AG10803 (cell line): ENCODE measurements around the gene HOXA7.
A peak's percentile ranks its signal among the peaks of the same experiment; 100 is the strongest.

ENCODE experiments used
- DNase-seq: peaks from one replicate; pipeline ENCODE4 v3.0.0; 2010; ENCODE audit warnings: low read depth
- H3K4me3 ChIP-seq: 2 replicates; pipeline ENCODE4 v1.5.1; 2011; ENCODE audit warnings: mild to moderate bottlenecking, low read length, control low read depth
- CTCF ChIP-seq: conservative IDR thresholded peaks from 2 replicates; pipeline ENCODE4 v1.5.1; 2011; ENCODE audit warnings: mild to moderate bottlenecking, low read length, control low read depth, inconsistent platforms

The HOXA7 gene

GRCh38 chr7:27166531-27167505, 10.3 kb upstream of the HOXA7 start:
- DNase-seq: peak; percentile 87
- TF ChIP-seq CTCF: no peak
- H3K4me3 ChIP-seq: peak overlapping the region; percentile 87

- peak; percentile 74 for DNase-seq
- H3K4me3 ChIP-seq: peak overlapping the region; percentile 87
- no peak for TF ChIP-seq CTCF
Measured at GRCh38 chr7:27165996-27166530, 9.6 kb upstream of the HOXA7 start.

- TF ChIP-seq CTCF: no peak; the same call in 1 of the 2 replicates
- peak; percentile 97 for DNase-seq
- H3K4me3 ChIP-seq: peak within 1 kb of the TSS; percentile 87
Measured at GRCh38 chr7:27165089-27165995, 8.9 kb upstream of the HOXA7 start, which contains the start of gene HOXA9. Gene HOXA9 (minus strand): TSS chr7:27165537. CDS start chr7:27165457, 80 bp downstream.

DNA sequence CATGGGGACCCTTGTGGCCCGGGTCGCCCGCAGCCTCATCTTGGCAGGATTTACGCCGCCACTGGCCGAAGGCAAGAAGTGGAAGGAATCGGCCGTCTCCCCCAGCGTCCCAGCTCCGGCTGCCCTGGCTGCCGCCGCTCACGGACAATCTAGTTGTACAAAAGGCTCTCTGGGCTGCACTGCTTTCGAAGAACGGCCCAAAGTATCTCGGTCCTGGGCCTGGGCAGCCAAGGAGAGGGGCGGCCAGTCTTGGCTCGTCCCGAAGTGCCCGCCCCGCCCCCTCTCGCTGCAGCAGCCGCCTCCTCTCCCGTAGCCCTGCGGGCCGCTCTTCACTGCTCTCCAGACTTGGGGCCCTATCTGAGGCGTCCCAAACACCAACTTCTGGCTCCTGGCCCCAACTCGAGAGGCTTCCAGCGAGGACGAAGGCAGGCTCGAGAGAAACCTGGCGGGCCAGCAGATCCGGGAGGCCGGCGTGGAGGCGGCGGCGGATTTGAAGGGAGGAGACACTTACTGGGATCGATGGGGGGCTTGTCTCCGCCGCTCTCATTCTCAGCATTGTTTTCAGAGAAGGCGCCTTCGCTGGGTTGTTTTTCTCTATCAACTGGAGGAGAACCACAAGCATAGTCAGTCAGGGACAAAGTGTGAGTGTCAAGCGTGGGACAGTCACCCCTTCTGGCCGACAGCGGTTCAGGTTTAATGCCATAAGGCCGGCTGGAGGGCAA, 8.1 kb upstream of the HOXA7 start:
- peak overlapping the region; percentile 87 for H3K4me3 ChIP-seq
- DNase-seq: no peak
- TF ChIP-seq CTCF: peak; percentile 27; the same call in 1 of the 2 replicates

GRCh38 chr7:27164045-27164366, 7.5 kb upstream of the HOXA7 start:
- TF ChIP-seq CTCF: no peak
- H3K4me3 ChIP-seq: peak overlapping the region; percentile 87
- DNase-seq: no peak

DNA sequence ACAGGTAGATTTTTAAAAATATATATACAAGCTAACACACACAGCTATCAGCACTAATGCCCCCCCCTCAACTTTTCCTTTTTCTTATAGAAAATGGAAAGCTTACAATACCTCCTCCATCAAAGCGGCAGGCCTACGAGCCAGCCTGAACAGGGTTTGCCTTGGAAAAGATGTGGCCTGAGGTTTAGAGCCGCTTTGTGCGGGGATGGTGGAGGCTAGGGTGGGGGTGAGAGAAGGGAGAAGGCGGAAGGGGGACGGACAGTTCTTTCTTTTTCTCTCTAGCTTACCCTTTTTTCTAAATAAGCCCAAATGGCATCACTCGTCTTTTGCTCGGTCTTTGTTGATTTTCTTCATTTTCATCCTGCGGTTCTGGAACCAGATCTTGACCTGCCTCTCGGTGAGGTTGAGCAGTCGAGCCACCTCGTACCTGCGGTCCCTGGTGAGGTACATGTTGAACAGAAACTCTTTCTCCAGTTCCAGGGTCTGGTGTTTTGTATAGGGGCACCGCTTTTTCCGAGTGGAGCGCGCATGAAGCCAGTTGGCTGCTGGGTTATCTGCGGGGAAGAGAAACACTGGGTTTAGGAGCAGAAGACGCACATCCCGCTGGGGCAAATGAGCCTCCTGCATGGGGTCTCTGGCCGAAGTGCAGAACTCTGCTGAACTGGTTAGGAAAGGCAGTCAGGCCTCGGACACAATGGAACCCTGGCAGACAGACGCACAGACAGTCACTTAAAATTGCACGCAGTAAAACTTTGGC, 7.0 kb upstream of the HOXA7 start:
- no peak for TF ChIP-seq CTCF
- peak overlapping the region; percentile 87 for H3K4me3 ChIP-seq
- no peak for DNase-seq
